RWPE2 (cell line): ENCODE data around the gene OCA2.

Experiments
- ATAC-seq: fragments of 200-7000 bp; cut with Tn5 transposase; 3 replicates; pipeline ENCODE4 v1.9.1; 2021; ENCODE audit warnings: low read depth
- DNase-seq: peaks from one replicate; pipeline ENCODE4 v3.0.0-alpha.2; 2020; ENCODE audit warnings: low spot score
- H3K27ac ChIP-seq: fragments of 450-650 bp; 2 replicates; pipeline ENCODE4 v1.5.1; 2017; ENCODE audit warnings: mild to moderate bottlenecking; ENCODE audit not compliant: poor library complexity, severe bottlenecking
- H3K27me3 ChIP-seq: fragments of 250-450 bp; sonication (Bioruptor Pico); 2 replicates; pipeline ENCODE4 v1.5.1; 2021; ENCODE audit warnings: mild to moderate bottlenecking, moderate library complexity; ENCODE audit not compliant: insufficient read depth, poor library complexity, severe bottlenecking
- H3K36me3 ChIP-seq: fragments of 250-450 bp; sonication (Bioruptor Pico); 2 replicates; pipeline ENCODE4 v1.5.1; 2020; ENCODE audit warnings: low read depth, mild to moderate bottlenecking, moderate library complexity
- H3K4me1 ChIP-seq: fragments of 250-450 bp; sonication (Bioruptor Pico); 2 replicates; pipeline ENCODE4 v1.5.1; 2021; ENCODE audit warnings: mild to moderate bottlenecking, moderate library complexity; ENCODE audit not compliant: insufficient read depth, poor library complexity, severe bottlenecking
- H3K4me3 ChIP-seq: fragments of 250-450 bp; sonication (Bioruptor Pico); 2 replicates; pipeline ENCODE4 v1.5.1; 2021; ENCODE audit warnings: mild to moderate bottlenecking, moderate library complexity; ENCODE audit not compliant: severe bottlenecking
- H3K9me3 ChIP-seq: fragments of 250-450 bp; sonication (Bioruptor Pico); 2 replicates; pipeline ENCODE4 v1.5.1; 2021; ENCODE audit warnings: mild to moderate bottlenecking, moderate library complexity; ENCODE audit not compliant: severe bottlenecking
- TF ChIP-seq, protein P1 (sequence below): fragments of 450-650 bp; IDR thresholded peaks from one replicate; pipeline ENCODE4 v1.5.1; 2017; ENCODE audit warnings: mild to moderate bottlenecking, moderate library complexity; ENCODE audit not compliant: poor library complexity, severe bottlenecking

Gene OCA2

GRCh38 chr15:27993996-27994780, 104.9 kb downstream of the OCA2 start:
- no peaks in the 10 kb centered on the region for H3K4me1 ChIP-seq
- peaks cover 1% of the 10 kb centered on the region for H3K9me3 ChIP-seq
- no peak overlapping the region for H3K4me3 ChIP-seq
- no peak overlapping the region for H3K27ac ChIP-seq
- TF ChIP-seq, protein P1, sequence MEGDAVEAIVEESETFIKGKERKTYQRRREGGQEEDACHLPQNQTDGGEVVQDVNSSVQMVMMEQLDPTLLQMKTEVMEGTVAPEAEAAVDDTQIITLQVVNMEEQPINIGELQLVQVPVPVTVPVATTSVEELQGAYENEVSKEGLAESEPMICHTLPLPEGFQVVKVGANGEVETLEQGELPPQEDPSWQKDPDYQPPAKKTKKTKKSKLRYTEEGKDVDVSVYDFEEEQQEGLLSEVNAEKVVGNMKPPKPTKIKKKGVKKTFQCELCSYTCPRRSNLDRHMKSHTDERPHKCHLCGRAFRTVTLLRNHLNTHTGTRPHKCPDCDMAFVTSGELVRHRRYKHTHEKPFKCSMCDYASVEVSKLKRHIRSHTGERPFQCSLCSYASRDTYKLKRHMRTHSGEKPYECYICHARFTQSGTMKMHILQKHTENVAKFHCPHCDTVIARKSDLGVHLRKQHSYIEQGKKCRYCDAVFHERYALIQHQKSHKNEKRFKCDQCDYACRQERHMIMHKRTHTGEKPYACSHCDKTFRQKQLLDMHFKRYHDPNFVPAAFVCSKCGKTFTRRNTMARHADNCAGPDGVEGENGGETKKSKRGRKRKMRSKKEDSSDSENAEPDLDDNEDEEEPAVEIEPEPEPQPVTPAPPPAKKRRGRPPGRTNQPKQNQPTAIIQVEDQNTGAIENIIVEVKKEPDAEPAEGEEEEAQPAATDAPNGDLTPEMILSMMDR, result no peak
- no peaks in the 10 kb centered on the region for H3K27me3 ChIP-seq
- DNase-seq (no peak), ATAC-seq (no peak)
- H3K36me3 ChIP-seq, result no peaks in the 10 kb centered on the region

GRCh38 chr15:27993544-27993943, 105.6 kb downstream of the OCA2 start:
- Histone ChIP-seq H3K9me3 (no peaks in the 10 kb centered on the region), H3K4me1 (no peaks in the 10 kb centered on the region), H3K27ac (no peak overlapping the region), H3K4me3 (no peak overlapping the region), H3K36me3 (no peaks in the 10 kb centered on the region), H3K27me3 (no peaks in the 10 kb centered on the region)
- ATAC-seq, result no peak
- DNase-seq, result no peak
- TF ChIP-seq, protein P1, result no peak

GRCh38 chr15:27990521-27991515, 108.3 kb downstream of the OCA2 start:
- Histone ChIP-seq H3K27me3 (no peaks in the 10 kb centered on the region), H3K9me3 (no peaks in the 10 kb centered on the region), H3K36me3 (no peaks in the 10 kb centered on the region), H3K27ac (no peak overlapping the region), H3K4me3 (no peak overlapping the region), H3K4me1 (no peaks in the 10 kb centered on the region)
- ATAC-seq (no peak; the same call in 2 of the 3 replicates), DNase-seq (no peak)
- TF ChIP-seq, protein P1, result no peak

DNA sequence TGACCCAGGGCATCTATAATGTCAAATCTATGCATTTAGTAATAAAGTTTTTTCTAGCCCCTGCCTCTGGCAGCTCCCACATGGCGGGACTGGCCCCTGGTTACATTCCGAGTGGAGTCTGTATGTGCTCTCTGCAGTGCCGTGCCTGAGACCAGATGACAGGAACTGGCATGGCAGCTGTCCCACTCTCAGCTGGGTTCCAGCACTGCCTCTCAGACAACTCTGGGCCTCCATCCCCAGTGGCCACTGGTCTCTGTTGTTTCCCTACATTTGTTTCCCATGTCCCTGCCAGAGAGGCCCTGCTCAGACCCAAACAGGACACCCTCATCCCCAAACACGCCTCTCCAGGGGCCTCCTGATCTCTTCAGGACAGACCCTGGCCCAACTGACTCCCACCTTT, 109.3 kb downstream of the OCA2 start:
- H3K27ac ChIP-seq, result no peak overlapping the region
- H3K9me3 ChIP-seq, result no peaks in the 10 kb centered on the region
- H3K4me3 ChIP-seq, result no peak overlapping the region
- DNase-seq (no peak), ATAC-seq (no peak)
- no peaks in the 10 kb centered on the region for H3K36me3 ChIP-seq
- TF ChIP-seq, protein P1, result no peak
- no peaks in the 10 kb centered on the region for H3K27me3 ChIP-seq
- H3K4me1 ChIP-seq, result no peaks in the 10 kb centered on the region
